Measurements from ENCODE around the gene PRKG1.
"Not testable (repeated sequence)": the region's sequence is repeated elsewhere in the genome, so short reads cannot be mapped to it uniquely, and the experiment has no call there.

Gene PRKG1

DNA sequence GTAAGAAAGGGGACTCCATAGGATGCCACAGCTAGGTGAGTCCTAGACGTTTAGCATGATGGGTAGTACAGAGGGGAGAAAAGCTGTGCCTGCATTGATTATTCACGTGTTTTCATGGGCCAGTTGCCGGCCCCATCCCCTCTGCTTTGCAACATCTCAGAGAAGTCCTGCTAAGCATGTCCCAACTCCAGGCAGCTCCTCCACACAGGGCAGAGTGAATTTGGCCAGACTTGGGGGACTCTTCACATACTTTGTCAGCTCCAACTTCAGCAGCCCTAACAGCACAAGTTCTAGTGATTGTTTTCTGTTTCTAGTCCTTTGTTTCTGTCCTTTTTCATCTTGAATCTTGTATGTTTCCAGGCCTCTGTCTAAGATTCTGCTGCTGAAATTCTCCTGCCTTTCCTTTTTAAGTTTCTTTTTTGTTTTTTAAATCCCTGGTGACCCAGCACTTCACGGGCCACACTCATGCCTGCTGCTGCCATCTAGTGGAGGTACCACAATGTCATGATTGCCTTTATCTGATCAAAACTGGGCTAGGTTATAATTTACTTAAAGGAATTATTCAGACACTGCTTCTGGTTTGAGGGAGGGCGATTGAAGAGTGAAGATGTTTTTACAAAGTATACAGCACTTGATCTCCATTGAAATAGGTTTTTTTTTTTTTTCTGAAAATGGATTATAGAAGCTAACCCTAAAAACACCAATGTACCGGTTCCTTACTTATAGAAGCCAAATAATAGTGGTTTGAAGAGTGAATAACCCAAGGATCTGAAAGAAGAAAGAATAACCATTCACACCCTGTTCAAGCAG, 348.2 kb downstream of the PRKG1 start:
- DNase-seq (ENCODE audit: low read depth, low spot score), result no peak

DNA sequence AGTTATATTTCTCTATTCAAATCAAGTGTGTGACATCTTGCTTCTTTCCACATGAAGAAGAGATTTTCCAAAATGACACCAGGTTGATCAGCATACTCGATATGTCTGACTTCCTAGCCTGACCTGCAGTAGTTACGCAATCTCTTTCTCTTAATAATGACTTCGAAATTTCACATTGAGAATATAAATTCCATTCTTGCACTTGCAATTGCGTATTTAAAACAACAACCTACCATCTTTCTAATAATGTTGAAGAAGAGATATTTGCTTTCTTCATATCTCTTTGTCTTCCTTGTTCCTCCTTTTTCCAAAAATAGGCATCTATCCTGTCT, 348.8 kb downstream of the PRKG1 start:
- no peak for DNase-seq (ENCODE audit: low read depth, low spot score)

DNA sequence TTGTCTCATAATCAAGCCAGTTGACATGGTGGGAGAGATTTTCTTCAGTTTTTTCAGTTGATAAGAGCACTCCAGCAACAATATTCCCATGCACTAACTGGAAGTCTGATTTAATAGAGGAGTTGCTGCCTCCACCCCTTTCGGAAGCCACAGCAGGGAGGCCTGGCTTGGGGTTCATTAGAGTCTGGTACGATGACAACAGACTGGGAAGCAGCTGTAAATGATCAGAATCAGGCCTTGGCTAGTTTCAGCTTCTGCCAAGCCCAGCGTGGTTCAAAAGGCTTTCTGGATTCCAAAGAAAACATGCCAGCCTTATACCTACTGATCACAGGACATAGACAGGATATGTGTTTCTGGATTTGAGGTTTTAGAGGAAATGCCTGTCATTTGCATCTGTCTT, 351.1 kb downstream of the PRKG1 start:
- DNase-seq (ENCODE audit: low read depth, low spot score), result no peak

DNA sequence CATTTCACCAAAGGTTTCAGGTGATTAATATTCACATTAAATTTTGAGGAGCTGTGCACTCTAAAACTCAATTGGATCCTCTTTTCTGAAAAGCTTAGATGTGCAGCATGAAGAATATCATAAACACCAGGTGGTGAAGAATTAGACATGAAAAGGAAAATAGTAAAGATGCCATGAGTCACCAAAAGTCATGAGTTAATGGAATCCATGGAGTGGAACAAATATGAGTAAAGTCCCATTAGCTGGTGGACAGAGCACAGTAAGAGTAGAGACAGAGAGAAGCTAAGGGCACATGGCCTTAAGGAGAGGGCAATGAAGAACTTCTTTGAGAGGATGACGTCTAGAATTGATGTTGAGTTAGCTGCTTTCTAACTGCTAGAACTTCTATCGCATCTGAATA, 353.5 kb downstream of the PRKG1 start:
- DNase-seq (ENCODE audit: low read depth, low spot score), result no peak

DNA sequence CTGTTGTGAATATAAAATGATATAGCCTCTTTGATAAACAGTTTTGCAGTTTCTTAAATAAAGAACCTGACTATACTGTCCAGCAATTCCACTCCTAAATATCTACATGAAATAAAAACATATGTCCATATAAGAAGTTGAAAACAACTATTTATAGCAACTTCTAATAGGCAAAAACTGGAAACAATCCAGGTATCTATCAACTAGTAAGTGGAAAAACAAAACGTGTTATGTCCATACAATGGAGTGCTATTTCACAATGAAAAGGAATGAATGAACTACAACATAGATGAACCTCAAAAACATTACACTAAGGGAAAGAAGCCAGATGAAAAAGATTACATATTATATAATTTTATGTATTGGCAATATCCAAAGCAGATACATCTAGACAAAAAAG, 356.2 kb downstream of the PRKG1 start:
- DNase-seq (ENCODE audit: low read depth, low spot score), result no peak

DNA sequence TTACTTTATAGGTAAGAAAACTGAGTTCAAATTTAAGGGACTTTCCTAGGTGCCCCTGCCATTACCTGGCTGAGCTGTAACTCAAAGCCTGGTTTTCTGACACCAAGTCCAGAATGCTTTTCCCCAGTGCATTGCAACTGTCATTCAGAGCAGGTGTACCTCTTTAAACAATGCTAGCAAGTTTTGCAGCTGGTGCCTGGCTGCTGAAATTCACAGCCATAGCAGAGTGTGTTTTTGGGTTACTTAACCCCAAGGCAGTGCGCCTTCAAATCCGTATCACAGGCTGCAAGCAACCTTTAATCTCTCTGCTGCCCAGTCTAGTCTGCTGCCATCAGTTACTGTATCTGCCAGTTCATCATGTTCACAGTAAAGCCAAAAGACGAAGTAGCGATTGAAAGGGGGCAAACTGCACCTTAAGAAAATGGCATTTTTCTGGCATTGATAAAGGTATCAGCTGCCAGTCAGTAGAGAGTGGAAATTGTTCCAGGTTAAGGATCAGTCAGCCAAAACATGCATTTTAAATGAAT, 359.7 kb downstream of the PRKG1 start:
- no peak for DNase-seq (ENCODE audit: low read depth, low spot score)

DNA sequence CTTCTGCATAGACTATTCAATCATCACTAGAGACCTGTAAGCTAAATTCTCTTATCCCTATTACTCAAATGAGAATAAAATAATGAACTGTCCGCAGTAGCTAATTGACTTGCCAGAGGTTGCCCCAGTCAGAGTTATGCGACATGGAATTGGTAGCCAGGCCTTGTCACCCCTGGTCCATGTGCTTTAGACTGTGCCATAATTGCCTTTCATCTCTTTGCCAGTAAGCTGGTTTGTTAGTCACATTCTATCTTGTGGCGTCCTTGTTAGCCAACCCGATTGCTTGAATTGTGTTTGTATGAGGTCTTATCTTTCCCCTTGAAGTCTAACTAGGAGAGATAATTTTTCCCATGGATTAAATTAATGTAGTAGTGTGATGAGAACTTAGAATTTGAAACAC, 362.5 kb downstream of the PRKG1 start:
- no peak for DNase-seq (ENCODE audit: low read depth, low spot score)

DNA sequence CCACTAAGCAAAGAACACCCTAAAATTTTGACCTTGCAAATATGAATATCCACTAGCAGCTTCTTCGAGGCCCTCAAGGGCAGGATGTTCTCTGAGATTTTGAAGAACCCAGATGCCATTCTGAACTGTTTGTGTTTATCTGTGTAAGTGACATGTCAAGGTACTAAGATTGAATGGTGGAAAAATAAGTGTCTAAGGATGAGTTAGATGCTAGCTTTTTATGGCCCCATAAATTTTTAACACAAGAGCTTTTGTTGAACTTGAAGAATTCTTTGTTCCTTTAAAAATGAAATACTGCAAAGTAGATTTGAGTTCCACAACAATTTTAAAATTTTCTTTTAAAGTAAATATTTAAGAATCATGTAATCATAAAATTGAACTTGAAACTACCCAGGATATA, 365.4 kb downstream of the PRKG1 start:
- DNase-seq (ENCODE audit: low read depth, low spot score), result no peak

DNA sequence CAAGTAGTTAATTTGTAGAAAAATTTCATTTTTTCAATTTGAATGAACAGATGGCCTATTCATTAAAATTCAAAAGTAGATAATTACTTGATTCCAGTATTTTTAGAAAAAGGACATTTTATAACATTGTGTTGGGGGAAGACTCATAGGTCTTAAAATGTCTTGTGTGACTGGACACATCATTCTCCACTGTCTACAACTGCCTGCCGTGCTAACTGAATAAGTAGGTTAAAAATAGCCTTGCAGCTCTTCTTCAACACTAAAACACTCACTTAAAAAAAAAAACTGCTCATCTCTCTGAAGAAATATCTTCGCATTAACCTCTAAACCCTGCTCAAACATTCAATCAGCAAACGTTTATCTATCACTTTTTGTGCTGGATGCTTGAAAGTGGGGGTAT, 371.3 kb downstream of the PRKG1 start:
- DNase-seq (ENCODE audit: low read depth, low spot score), result no peak

DNA sequence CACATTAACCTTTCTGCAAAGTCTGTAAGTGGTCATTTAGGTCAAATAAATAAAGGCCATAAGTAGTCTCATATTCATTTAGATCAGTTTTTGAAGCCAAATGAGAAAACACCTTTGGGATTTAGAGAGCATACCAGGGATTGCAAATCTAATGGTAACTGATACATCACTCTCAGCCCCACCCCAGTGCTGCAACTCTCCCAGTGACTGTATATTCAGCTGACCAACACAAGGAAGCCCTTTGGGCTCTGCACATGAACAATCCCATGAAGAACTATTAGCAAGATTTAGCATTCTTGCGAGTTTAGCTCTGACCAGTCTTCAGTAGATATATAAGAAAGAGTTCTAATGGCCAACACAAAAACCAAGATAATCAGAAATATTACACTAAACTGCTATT, 372.8 kb downstream of the PRKG1 start:
- DNase-seq (ENCODE audit: low read depth, low spot score), result no peak

DNA sequence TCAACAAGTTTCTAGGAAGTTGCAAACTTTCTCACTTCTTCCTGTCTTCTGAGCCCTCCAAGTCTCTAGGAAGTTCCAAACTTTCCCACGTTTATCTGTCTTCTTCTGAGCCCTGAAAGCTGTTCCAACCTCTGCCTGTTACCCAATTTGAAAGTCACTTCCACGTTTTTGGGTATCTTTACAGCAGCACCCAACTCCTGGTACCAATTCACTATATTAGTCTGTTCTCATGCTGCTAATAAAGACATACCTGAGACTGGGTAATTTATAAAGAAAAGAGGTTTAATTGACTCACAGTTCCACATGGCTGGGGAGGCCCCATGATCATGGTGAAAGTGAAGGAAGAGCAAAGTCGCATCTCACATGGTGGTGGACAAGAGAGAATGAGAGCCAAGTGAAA, 381.5 kb downstream of the PRKG1 start:
- DNase-seq (ENCODE audit: low read depth, low spot score), result not testable (repeated sequence)

DNA sequence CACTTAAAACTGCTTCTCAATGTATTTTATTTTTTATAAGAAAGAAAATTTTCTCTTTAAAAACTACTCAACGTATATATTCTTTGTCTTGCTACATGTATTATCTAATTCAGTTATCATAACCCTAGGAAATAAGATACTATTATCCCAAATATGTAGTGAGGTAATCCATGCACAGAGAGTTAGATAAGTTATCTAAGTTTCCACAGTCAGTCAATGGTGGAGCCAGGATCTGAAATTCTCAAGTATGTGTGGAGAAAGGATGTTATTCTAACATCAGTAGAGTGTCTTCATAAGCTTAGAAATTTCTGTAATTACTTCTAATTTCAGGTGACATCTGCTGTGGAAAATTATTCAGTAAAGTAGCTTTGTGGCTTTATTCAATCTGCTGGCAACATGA, 385.2 kb downstream of the PRKG1 start:
- no peak for DNase-seq (ENCODE audit: low read depth, low spot score)

DNA sequence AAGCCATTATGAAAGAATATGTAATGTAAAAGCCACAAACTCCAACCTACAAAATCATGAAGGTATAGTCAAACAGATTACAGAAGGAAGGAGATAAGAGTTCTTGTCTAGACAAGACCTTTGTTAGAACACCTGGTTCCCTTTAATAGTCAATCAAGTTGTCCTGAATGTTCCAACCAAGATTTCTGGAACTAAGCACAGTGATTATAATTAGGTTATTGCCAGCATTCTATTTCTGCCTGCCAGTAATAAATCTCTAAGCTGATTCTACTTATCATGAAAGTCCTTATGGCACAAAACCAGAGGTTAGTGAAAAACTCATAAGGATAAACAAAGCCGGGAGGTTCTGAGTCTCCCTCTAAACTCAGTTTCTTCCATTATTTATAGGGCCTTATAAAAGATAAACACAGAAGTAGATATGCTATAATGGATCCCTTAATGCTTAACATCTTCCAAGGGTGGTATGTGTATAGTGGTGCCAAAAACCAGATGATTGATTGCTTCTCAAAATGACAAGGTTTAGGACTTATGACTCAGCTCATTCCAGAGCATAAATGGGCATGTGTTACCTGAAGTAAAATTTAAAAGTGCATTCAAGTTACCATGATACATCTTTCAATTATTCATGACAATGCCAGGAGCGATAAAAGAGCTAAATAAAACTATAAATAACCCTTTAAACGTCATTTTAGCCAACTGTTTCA, 387.9 kb downstream of the PRKG1 start:
- DNase-seq (ENCODE audit: low read depth, low spot score), result no peak

DNA sequence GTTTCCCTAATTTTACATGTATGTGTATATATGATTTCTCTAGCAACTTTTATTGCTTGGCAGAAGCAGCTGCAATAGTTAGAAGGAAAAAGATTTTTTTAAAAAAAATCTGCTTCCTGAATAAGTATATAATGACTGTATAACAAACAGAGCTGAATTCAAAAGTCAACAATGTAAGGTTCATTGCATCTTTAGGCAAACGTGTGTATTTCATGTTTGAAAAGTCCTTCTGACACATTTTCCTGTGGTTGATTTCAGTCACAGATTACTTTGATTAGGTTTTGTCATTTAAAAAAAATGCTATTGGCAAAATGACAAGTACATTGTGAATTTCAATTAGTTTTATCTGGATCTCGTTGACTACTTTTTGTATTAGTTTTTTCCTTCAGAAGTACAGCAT, 394.1 kb downstream of the PRKG1 start:
- no peak for DNase-seq (ENCODE audit: low read depth, low spot score)

DNA sequence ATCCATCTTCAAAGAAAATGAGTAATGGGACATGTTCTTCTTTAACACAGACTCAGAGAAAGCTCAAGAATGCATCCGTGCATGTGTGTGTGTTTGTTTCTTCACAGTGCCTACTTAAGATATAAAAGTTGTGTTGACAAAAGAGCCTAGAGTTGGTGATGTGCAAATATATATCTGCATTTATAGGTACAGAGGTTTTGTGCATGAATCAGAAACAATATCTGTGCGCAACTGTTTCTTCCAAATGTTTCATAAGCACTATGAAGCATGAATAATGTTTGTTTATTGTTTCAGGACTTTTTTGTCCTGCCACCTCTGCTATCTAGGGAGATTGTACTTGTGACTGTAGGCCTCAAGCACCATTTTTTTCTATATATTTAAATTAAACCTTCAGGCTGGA, 395.4 kb downstream of the PRKG1 start:
- DNase-seq (ENCODE audit: low read depth, low spot score), result no peak

DNA sequence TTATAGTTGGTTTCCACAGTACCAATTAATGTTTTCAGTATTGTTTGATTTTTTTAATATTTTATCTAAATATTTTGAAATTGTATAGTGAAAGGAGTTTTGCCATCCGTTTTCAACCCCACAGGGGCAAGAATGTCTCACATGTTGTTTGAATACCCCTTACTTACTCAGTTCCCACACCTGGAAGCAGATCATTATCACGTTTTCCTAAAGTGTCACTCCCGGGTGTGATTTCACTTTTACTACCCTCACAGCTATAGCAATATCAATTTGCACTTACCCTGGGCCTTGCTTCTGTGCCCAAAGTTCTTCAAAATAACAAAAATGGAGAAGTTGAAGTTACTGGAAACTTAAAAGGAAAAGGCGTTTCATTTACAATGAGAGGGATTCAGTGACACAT, 397.0 kb downstream of the PRKG1 start:
- DNase-seq (ENCODE audit: low read depth, low spot score), result no peak

DNA sequence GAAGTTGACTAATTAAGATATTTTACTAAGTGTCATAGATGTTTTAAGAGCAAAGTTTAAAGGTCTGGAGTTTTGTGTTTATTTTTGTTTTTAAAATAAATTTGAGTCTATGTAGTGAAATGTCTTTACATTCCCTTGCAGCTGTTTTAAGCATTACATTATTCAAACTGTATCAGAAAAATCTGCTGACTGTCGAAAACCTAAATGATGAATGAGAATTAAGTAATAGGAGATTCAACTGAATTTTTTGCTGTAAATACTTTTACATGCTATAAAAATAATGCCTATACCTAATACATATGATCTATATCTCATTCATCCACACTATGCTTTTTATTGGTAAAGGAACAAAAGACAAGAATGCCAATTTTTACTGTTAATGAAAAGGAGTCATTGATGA, 397.9 kb downstream of the PRKG1 start:
- DNase-seq (ENCODE audit: low read depth, low spot score), result no peak

DNA sequence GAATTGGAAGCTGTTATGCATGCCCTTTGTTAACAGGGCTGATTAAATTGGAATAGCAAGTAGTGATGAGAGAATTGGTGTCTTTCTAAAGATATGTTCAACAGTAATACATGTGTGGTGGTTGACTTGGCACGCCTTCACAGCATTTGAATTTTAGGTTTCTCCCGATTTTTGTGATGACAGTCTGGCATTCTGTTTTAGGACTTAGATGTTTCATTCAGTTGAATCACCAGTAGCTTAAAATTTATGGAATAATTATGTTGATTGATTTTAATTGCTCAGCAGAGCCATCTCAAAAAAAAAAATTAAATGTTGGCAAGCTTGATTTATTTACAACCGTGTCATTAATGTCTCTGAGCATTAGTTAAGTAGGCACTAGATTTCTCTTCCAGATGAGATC, 405.4 kb downstream of the PRKG1 start:
- no peak for DNase-seq (ENCODE audit: low read depth, low spot score)

DNA sequence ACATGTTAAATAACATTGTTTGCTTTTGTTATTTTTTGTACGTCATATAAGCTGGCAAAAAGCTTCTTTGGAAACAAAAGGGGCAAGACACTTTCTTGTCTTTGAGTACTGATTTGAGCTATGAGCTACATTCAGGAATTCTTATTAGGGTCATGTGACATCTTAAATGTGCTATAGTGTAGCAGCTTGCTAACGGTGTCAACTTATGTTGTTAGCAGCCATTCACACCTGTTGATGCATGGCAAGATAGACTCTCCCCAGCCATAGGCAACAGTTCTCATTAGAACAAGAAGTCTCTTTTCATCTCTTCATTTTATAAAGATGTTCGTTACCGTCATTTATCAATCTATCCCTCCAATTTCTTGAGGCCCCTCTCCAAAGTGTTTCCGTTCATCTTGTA, 411.4 kb downstream of the PRKG1 start:
- no peak for DNase-seq (ENCODE audit: low read depth, low spot score)

DNA sequence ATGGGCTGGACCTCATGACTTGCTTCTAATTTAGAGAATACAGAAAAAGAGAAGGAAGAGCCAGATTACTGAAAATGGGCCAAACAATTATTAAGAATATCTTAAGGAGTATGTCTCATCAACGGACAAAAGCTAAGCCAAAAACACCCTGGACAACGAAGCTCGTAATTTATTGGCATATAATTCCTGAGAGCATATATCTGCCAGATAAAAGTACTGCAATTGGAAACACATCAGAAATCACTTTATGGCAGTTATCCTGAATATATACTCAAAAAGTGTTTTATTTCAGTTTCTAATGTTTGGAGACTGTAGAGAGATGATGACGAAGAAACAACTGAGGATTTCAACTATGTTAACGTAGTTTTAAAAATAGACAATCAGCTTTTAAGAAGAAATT, 413.3 kb downstream of the PRKG1 start:
- DNase-seq (ENCODE audit: low read depth, low spot score), result no peak

DNA sequence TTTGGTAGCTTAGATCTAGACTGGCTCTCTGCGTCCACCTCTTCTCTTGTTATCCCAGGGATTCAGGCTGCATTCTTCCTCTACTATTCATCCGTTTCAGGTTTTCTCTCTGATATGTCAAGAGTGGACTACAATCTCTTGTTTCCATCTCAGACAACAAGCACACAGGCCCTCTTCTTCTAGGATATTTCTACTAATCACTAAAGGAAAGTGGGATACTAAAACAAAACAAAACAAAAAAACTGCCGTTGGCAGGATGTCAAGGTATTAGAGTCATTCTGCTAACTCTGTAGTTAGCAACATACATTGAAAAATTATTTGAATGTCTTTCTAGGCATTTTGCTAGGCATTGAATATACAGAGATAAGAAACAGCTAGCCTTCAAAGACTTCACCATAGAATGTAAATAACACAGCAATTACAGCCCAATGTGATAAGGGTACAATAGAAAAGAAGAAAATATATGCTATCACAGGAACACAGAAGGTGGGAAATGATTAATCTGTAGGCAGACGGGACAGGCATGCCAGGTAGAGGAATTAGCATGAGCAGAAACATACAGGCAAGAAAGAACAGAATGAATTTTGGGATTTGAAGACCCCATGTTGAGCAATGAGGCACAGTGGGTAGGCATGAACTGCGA, 414.6 kb downstream of the PRKG1 start:
- no peak for DNase-seq (ENCODE audit: low read depth, low spot score)

DNA sequence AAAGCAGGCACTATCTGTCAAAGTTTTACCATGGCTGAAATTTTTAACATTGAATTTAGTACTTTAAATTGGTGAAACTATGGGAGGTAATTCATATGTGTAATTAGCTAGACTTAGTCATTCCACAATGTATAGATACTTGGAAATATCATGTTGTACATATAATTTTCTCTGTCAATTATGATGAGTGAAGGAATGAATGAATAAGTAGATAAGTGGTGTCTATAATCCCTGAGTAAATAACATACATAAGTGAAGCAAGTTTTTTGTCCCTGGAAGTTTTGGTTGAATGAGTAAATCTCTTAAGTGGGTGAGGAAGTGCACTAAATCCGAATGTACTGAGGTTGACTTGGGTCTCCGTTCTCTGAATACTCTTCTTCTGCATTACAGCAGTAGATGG, 424.1 kb downstream of the PRKG1 start:
- no peak for DNase-seq (ENCODE audit: low read depth, low spot score)

DNA sequence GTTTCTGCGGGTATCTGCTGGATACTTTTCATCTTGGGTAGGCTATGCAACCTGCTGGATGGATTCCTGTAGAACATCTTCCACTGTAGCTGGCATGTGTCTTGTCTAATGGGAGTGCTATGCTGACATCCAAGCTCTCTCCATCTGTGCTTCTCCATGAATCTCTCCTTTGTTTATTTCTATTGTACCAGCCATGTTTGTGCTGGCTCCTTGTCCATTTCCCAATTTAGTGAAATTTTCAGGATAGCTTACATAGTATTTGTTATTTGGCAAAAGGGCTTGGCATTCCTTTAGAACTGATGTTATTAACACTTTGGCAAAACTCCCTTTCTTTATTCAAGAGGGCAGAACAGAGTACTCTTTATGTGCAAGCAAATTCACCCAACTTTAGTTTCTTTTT, 427.1 kb downstream of the PRKG1 start:
- no peak for DNase-seq (ENCODE audit: low read depth, low spot score)

Measured in activated CD4-positive, CD25-positive, alpha-beta regulatory T cell treated with anti-CD3 and anti-CD28 coated beads, Interleukin-2, amount 50 U/mL, for 16 hours (primary cell).